22Rv1 (cell line): ENCODE measurements around the gene RHOH.

Experiments used
- H3K27ac ChIP-seq: fragments of 450-650 bp; 2 replicates; pipeline ENCODE4 v1.5.1; 2017
- CTCF ChIP-seq: fragments of 450-650 bp; IDR thresholded peaks from 2 replicates; pipeline ENCODE4 v1.5.1; 2017; ENCODE audit warnings: mild to moderate bottlenecking
- ZFX ChIP-seq: fragments of 450-650 bp; IDR thresholded peaks from 2 replicates; pipeline ENCODE4 v1.6.1; 2017; ENCODE audit warnings: antibody characterized with exemption, borderline replicate concordance

Gene RHOH

DNA sequence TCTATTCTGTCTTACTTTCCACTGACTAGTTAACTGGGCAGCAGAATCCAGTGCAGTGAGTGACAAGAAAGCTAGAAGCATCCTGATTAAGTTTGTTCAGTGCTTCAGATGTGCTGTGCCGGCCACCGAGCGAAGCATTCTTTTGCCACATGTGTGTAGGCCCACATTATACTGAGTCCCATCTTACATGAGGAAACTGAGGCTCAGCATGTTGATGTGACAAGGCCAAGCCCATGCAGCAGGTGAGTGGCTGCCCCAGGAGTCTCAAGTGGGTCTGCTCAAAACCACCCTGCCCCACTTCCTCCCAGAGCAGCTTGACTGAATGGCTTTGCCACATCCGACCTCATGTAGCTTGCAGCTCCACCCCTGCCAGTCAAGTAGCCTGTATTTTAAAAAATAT is 50.5 kb downstream of the RHOH start:
- H3K27ac ChIP-seq: no peak overlapping the region
- TF ChIP-seq CTCF: no peak
- no peak for TF ChIP-seq ZFX

- TF ChIP-seq CTCF: no peak
- H3K27ac ChIP-seq: no peak overlapping the region
Observed at GRCh38 chr4:40251366-40251765, 54.5 kb downstream of the RHOH start.

- TF ChIP-seq CTCF: no peak
- TF ChIP-seq ZFX: no peak
- no peak overlapping the region for H3K27ac ChIP-seq
Observed at GRCh38 chr4:40253906-40254305, 57.1 kb downstream of the RHOH start.

DNA sequence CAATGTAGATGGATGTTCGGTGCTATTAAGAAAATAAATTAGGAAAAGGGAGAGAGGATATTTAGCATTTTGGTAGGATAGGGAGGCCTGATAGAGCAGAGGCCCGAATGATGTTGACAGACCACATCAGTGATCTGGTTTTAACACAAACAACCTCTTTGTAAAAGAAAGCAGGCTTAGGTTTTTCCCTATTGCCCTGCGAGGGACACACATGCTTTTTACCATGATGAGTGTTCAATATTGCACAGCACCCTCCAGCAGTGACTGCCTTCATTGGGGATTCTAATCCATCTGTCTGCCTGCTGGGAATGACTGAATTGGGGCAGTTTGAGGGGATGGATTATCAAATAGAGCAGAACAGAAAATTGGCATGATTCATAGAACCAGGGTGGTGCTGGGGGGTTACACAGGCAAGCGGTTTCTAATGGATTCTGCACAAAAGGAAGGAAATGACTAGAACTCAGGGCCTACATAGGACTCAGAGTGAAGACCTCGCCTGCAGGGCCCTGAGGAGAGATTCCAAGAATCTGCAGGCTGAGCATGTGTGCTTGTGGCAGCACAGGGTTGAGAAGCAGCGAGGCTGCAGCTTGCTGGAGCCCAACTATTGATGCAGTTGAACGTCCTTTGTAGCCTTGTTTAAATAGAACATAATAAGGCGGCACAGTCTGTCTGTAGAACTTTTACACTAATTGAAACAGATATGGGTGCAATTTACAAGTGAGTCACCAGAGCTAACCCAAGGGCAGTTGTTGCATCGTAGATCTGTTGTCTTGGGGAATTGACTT is 58.0 kb downstream of the RHOH start:
- H3K27ac ChIP-seq: no peak overlapping the region
- TF ChIP-seq CTCF (no peak), ZFX (no peak)

DNA sequence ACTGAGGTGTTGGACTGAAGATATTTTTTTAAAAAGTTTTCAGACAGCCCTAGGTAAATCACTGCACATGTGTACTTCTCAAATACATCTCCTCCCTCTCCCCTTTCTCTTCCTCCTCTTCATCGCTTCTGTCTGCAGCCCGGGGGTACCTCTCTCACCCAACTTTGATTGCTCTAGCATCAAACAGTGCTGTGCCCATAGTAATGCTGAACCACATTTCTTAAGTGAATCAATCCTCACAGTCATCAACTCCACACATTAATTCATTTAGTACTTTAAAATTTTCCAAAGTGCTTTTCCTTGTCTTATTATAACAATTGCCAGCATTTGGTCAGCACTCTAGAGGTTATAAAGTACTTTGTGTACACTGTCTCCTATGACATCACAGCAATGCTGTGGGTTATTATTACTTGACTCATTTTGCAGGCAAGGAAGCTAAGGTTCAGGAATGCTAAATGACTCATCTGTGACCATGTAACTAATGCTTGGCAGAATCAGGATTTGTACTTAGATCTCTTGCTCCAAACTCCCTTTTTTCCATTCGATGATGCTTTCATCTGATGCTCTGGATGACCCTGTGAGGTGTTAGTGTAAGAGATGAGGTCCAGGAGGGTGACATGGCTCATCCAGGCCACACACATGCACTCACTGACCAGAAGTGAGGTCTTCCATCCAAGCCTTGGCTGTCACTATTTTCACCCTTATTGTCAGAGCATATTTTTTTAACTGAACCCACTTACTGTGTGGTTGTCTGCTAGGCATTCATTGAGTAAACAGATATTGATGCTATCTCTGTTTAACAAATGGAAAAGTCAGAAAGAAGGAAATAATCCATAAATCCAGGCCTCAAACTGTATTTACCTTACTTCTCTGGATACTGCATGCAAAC is 58.8 kb downstream of the RHOH start:
- TF ChIP-seq ZFX: no peak
- no peak overlapping the region for H3K27ac ChIP-seq

DNA sequence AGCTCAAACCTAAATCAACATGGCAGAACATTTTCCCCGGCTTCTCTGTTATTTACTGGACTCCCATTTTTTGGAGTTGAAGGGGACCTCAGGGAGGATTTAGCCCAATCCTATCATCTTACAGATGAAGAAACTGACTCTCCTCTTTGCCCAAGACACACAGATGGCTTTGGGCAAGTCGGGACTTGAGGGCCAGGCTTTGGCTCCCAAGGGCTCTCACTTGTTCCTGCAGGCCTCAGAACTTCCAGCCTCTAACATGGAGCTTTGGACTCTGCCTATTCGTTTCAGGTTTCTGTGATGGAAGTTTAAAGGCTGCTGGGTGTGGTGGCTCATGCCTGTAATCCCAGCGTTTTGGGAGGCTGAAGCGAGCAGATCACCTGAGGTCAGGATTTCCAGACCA is 59.5 kb downstream of the RHOH start:
- no peak overlapping the region for H3K27ac ChIP-seq
- TF ChIP-seq ZFX (no peak), CTCF (no peak)

- no peak overlapping the region for H3K27ac ChIP-seq
- TF ChIP-seq ZFX: no peak
- TF ChIP-seq CTCF: no peak
Observed at GRCh38 chr4:40256817-40257216, 60.0 kb downstream of the RHOH start.
